Measurements from ENCODE around the gene NALCN. TPM values are rescaled to one million over a fixed set of nuclear protein-coding genes. Genes with fewer than 3 reads are reported as not detected.
A peak's percentile ranks its signal among the peaks of the same experiment; 100 is the strongest.

Gene NALCN
- total and polyA plus RNA-seq, 8 donors: 0.26 to 1.9 (median 0.74) TPM

DNA sequence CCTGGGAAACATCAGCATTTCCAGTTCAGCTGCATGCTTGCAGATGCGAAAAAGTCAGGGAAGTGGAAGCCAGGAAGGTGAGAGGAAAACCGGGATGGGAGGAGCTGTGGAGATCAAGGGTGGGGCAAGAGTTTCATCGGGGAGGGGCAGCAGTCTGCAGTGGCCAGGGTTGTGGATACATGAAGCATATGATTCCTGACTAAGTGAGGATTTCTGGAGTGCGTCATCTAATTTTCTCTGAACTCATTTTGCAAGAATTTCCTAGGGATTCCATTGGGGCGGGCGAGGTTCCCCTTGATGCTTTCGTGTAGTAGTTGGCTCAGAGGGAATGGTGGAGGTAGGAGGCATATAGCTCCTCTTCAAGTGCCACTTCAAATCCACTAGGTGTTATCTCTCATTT, 397.6 kb downstream of the NALCN start:
- ATAC-seq: peak; percentile 44
- Histone ChIP-seq H3K36me3 (no peaks in the 10 kb centered on the region), H3K4me3 (no peak overlapping the region), H3K27ac (no peak overlapping the region), H3K9me3 (no peaks in the 10 kb centered on the region), H3K27me3 (no peaks in the 10 kb centered on the region), H3K4me1 (no peaks in the 10 kb centered on the region)
- intact Hi-C loops (cut with DNase I): no loop called here
- no peak for DNase-seq
- TF ChIP-seq, protein P1, sequence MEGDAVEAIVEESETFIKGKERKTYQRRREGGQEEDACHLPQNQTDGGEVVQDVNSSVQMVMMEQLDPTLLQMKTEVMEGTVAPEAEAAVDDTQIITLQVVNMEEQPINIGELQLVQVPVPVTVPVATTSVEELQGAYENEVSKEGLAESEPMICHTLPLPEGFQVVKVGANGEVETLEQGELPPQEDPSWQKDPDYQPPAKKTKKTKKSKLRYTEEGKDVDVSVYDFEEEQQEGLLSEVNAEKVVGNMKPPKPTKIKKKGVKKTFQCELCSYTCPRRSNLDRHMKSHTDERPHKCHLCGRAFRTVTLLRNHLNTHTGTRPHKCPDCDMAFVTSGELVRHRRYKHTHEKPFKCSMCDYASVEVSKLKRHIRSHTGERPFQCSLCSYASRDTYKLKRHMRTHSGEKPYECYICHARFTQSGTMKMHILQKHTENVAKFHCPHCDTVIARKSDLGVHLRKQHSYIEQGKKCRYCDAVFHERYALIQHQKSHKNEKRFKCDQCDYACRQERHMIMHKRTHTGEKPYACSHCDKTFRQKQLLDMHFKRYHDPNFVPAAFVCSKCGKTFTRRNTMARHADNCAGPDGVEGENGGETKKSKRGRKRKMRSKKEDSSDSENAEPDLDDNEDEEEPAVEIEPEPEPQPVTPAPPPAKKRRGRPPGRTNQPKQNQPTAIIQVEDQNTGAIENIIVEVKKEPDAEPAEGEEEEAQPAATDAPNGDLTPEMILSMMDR (IDR thresholded peaks at IDR 0.05): no peak

- intact Hi-C loops (cut with DNase I): no loop called here
- ATAC-seq (no peak), DNase-seq (no peak)
- no peaks in the 10 kb centered on the region for H3K27me3 ChIP-seq
- no peaks in the 10 kb centered on the region for H3K9me3 ChIP-seq
- no peak overlapping the region for H3K27ac ChIP-seq
- no peaks in the 10 kb centered on the region for H3K36me3 ChIP-seq
- H3K4me3 ChIP-seq: no peak overlapping the region
- TF ChIP-seq, protein P1 (IDR thresholded peaks at IDR 0.05): no peak
- H3K4me1 ChIP-seq: no peaks in the 10 kb centered on the region
These were observed 399.0 kb downstream of the NALCN start for GRCh38 chr13:101017123-101017872.

GRCh38 chr13:101016475-101016874, 399.8 kb downstream of the NALCN start:
- TF ChIP-seq, protein P1 (IDR thresholded peaks at IDR 0.05): no peak
- no peak for DNase-seq
- ATAC-seq: no peak
- intact Hi-C loops (cut with DNase I): no loop called here
- Histone ChIP-seq H3K4me3 (no peak overlapping the region), H3K4me1 (no peaks in the 10 kb centered on the region), H3K27me3 (no peaks in the 10 kb centered on the region), H3K9me3 (no peaks in the 10 kb centered on the region), H3K27ac (no peak overlapping the region), H3K36me3 (no peaks in the 10 kb centered on the region)

DNA sequence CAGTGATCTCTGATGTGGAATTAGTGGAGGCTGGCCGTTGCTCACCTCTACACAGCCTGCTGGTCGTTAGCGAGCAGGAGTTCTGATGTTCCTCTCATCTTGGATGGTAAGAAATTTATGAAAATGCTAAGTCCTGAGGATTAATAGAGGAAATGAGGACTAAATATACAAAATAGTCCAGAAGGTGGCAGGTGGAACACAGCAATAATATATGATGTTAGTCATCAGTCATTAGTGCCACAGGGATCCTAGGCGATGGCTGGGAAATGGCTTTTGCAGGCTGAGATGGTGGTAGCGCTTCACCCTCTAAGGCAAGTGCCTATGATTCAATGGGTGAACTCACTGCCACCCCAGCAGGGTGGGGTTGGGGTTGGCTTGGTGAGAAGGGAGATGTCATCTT, 403.1 kb downstream of the NALCN start:
- intact Hi-C loops (cut with DNase I): no loop called here
- TF ChIP-seq, protein P1 (IDR thresholded peaks at IDR 0.05): no peak

GRCh38 chr13:101010100-101010499, 406.2 kb downstream of the NALCN start:
- Histone ChIP-seq H3K36me3 (no peaks in the 10 kb centered on the region), H3K9me3 (no peaks in the 10 kb centered on the region), H3K4me3 (no peak overlapping the region), H3K4me1 (no peaks in the 10 kb centered on the region), H3K27ac (no peak overlapping the region), H3K27me3 (no peaks in the 10 kb centered on the region)
- intact Hi-C loops (cut with DNase I): no loop called here
- TF ChIP-seq, protein P1 (IDR thresholded peaks at IDR 0.05): no peak
- DNase-seq (no peak), ATAC-seq (no peak)

More for the DNA sequence above, 403.1 kb downstream of the NALCN start:
- H3K9me3 ChIP-seq: no peaks in the 10 kb centered on the region
- H3K27me3 ChIP-seq: no peaks in the 10 kb centered on the region
- H3K4me1 ChIP-seq: no peaks in the 10 kb centered on the region
- no peaks in the 10 kb centered on the region for H3K36me3 ChIP-seq
- H3K4me3 ChIP-seq: no peak overlapping the region
- H3K27ac ChIP-seq: no peak overlapping the region
- no peak for DNase-seq
- ATAC-seq: no peak

All from left lung (tissue), 10 donors.